ENCODE measurements around the gene GPR25.

The GPR25 gene

DNA sequence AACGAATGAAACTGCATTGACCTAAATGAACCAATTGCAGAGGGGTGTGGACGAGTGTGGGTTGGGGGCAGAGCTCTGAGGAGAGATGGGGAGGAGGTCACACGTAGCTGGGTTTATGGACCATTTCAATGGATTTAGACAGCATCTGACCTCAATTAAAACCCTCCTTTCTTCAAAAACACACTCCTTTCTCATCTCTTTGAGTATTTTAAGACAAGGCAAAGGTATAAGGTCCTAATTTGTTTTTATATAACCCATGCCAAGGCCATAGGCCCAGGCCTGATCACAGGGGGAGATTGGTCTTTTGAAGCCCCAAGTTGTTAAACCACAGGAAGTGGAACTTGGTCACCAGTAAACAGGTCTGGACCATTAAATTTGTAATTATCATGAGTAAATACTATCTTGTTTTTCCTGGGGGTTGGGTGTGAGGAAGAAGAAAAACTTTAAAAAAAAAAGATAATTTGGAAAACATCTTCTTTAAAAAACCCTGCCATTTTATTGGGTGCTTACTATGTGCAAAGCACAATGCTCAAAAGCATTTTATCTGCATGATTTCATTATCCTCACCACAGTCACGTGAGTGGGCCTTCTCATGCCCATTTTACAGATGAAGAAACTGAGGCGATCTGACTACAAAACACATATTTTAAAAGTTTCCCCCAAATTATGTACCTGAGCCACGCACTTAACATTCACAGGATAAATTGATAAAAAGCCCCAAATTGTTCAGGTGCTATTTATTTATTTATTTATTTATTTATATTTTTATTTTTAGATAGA is 13.0 kb downstream of the GPR25 start:
- H4K5ac ChIP-seq (ENCODE audit: low read length), result no peak overlapping the region
- no peak overlapping the region for H4K8ac ChIP-seq (ENCODE audit: low read depth, low read length)
- no CpG with 5 or more reads among the region's 6 CpGs for WGBS (ENCODE audit: extremely low coverage, insufficient coverage, low lambda C conversion rate)
- H3K27ac ChIP-seq (ENCODE audit: low read depth, low read length), result no peak overlapping the region
- H3K4me3 ChIP-seq (ENCODE audit: low read length), result no peak overlapping the region
- no peak overlapping the region for H3K23ac ChIP-seq (ENCODE audit: low read length)
- no peak for DNase-seq
- H2BK15ac ChIP-seq (replicated peaks; ENCODE audit: low read depth), result no peak overlapping the region
- H3K56ac ChIP-seq (ENCODE audit: low read length), result no peak overlapping the region
- no peak overlapping the region for H2BK120ac ChIP-seq (ENCODE audit: low read depth, low read length)
- no peak overlapping the region for H3K4ac ChIP-seq (ENCODE audit: low read depth, low read length)
- no peak overlapping the region for H3K9ac ChIP-seq (ENCODE audit: low read length)
- no peaks in the 10 kb centered on the region for H3K79me1 ChIP-seq (ENCODE audit: low read length)
- no peaks in the 10 kb centered on the region for H3K27me3 ChIP-seq (ENCODE audit: insufficient read depth, low read length, poor library complexity)
- H3K4me2 ChIP-seq (ENCODE audit: low read length), result no peak overlapping the region
- H2BK5ac ChIP-seq (ENCODE audit: low read length), result no peak overlapping the region
- peaks cover 2% of the 10 kb centered on the region for H3K4me1 ChIP-seq (ENCODE audit: control insufficient read depth, low read depth, low read length)
- no peak overlapping the region for H2AK5ac ChIP-seq (ENCODE audit: low read length)
- H3K79me2 ChIP-seq (ENCODE audit: control insufficient read depth, insufficient read depth, low read length), result no peaks in the 10 kb centered on the region
- H3K18ac ChIP-seq (ENCODE audit: low read length), result no peak overlapping the region
- no peaks in the 10 kb centered on the region for H3K36me3 ChIP-seq (ENCODE audit: control insufficient read depth, insufficient read depth, low read length)

DNA sequence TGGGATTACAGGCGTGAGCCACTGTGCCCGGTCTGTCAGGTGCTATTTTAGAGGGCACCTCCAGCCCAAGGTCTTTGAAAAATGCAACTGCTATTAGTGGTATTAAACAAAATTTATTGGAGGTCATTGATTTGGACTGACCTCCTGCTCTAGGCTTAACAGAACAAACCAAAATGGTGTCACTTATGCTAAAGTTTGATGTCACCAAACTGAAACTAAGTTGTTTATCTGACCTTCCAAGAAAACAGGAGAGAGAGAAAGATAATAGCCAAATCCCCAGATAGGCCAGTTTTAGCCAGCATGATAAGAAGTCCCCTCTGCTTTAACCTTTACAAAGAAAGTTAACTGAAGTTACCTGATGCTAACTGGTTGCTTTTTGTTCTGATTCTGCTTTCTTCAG is 13.8 kb downstream of the GPR25 start:
- no CpG with 5 or more reads among the region's 2 CpGs for WGBS (ENCODE audit: extremely low coverage, insufficient coverage, low lambda C conversion rate)
- DNase-seq, result peak; percentile 56
- H3K27me3 ChIP-seq (ENCODE audit: insufficient read depth, low read length, poor library complexity), result no peaks in the 10 kb centered on the region

DNA sequence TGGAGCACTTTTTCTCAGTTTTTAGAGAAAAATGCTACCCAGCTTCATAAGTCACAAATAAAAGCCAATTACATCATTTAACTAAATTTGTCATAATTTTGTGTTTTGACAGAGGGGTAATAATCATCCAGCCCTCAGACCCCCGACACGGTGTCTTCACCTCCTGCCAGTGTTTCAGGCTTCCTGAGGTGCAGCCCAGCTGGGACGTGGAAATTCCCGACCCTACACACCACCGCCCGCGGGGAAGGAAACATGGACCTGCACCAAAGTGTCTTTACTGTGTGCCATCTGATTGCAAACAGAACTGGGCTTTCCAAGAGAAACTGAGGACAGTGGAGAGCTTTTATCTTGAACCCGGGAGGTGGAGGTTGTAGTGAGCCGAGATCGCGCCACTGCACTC is 14.3 kb downstream of the GPR25 start:
- Histone ChIP-seq H2BK5ac (ENCODE audit: low read length) (no peak overlapping the region), H3K27me3 (ENCODE audit: insufficient read depth, low read length, poor library complexity) (no peaks in the 10 kb centered on the region), H3K4ac (ENCODE audit: low read depth, low read length) (no peak overlapping the region), H3K36me3 (ENCODE audit: control insufficient read depth, insufficient read depth, low read length) (no peaks in the 10 kb centered on the region), H3K9ac (ENCODE audit: low read length) (no peak overlapping the region), H3K4me1 (ENCODE audit: control insufficient read depth, low read depth, low read length) (peaks cover 2% of the 10 kb centered on the region), H3K79me2 (ENCODE audit: control insufficient read depth, insufficient read depth, low read length) (peaks cover 2% of the 10 kb centered on the region), H3K4me2 (ENCODE audit: low read length) (no peak overlapping the region), H3K27ac (ENCODE audit: low read depth, low read length) (no peak overlapping the region), H3K4me3 (ENCODE audit: low read length) (no peak overlapping the region), H2AK5ac (ENCODE audit: low read length) (no peak overlapping the region), H3K18ac (ENCODE audit: low read length) (no peak overlapping the region), H3K79me1 (ENCODE audit: low read length) (no peaks in the 10 kb centered on the region), H2BK15ac (replicated peaks; ENCODE audit: low read depth) (no peak overlapping the region), H3K56ac (ENCODE audit: low read length) (no peak overlapping the region), H3K23ac (ENCODE audit: low read length) (no peak overlapping the region), H4K5ac (ENCODE audit: low read length) (no peak overlapping the region), H2BK120ac (ENCODE audit: low read depth, low read length) (no peak overlapping the region), H4K8ac (ENCODE audit: low read depth, low read length) (no peak overlapping the region)
- WGBS (ENCODE audit: extremely low coverage, insufficient coverage, low lambda C conversion rate), result no CpG with 5 or more reads among the region's 11 CpGs
- no peak for DNase-seq

More for the DNA sequence above, 13.8 kb downstream of the GPR25 start:
- Histone ChIP-seq H2BK5ac (ENCODE audit: low read length) (no peak overlapping the region), H3K18ac (ENCODE audit: low read length) (no peak overlapping the region), H2BK15ac (replicated peaks; ENCODE audit: low read depth) (no peak overlapping the region), H3K56ac (ENCODE audit: low read length) (no peak overlapping the region), H3K23ac (ENCODE audit: low read length) (no peak overlapping the region), H3K9ac (ENCODE audit: low read length) (no peak overlapping the region), H3K79me2 (ENCODE audit: control insufficient read depth, insufficient read depth, low read length) (no peaks in the 10 kb centered on the region), H2AK5ac (ENCODE audit: low read length) (no peak overlapping the region), H4K8ac (ENCODE audit: low read depth, low read length) (no peak overlapping the region), H3K4me1 (ENCODE audit: control insufficient read depth, low read depth, low read length) (peaks cover 2% of the 10 kb centered on the region), H4K5ac (ENCODE audit: low read length) (no peak overlapping the region), H3K4me2 (ENCODE audit: low read length) (no peak overlapping the region), H2BK120ac (ENCODE audit: low read depth, low read length) (no peak overlapping the region), H3K79me1 (ENCODE audit: low read length) (no peaks in the 10 kb centered on the region), H3K4me3 (ENCODE audit: low read length) (no peak overlapping the region), H3K27ac (ENCODE audit: low read depth, low read length) (no peak overlapping the region), H3K4ac (ENCODE audit: low read depth, low read length) (no peak overlapping the region), H3K36me3 (ENCODE audit: control insufficient read depth, insufficient read depth, low read length) (no peaks in the 10 kb centered on the region)

DNA sequence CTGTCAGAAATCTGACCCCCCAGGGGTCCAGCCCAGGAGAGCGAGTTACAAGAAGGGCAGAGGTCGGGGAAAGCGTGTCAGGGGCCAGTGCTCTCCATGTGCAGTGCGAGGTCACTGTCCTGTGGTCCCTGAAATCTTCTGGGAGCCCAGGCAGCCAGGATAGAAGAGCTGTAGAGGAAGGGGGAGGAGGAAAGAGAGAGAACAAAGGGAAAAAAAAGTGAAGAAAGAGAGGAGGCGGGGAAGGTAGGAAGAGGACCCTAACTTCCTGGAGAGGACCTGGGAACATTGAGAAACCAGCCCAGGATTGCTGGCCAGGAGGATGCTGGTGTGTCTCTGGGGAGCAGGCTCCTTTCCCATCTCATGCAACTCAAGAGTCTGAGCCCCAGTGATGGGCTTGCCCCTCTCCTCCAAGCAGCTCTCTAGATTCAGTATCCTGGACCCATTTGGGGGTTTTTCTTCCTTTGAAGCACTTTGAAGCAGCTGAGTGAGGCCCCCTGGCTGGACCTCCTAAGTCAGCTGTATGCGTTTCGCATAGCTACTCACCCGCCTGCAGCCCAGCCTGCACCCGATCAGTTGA is 15.1 kb downstream of the GPR25 start:
- no peak overlapping the region for H3K23ac ChIP-seq (ENCODE audit: low read length)
- no peaks in the 10 kb centered on the region for H3K79me1 ChIP-seq (ENCODE audit: low read length)
- H3K4ac ChIP-seq (ENCODE audit: low read depth, low read length), result no peak overlapping the region
- H3K56ac ChIP-seq (ENCODE audit: low read length), result no peak overlapping the region
- no peak overlapping the region for H2AK5ac ChIP-seq (ENCODE audit: low read length)
- H4K5ac ChIP-seq (ENCODE audit: low read length), result no peak overlapping the region
- H3K9ac ChIP-seq (ENCODE audit: low read length), result no peak overlapping the region
- H3K18ac ChIP-seq (ENCODE audit: low read length), result no peak overlapping the region
- H3K79me2 ChIP-seq (ENCODE audit: control insufficient read depth, insufficient read depth, low read length), result peaks cover 9% of the 10 kb centered on the region
- H3K4me2 ChIP-seq (ENCODE audit: low read length), result no peak overlapping the region
- no peak overlapping the region for H3K27ac ChIP-seq (ENCODE audit: low read depth, low read length)
- peaks cover 2% of the 10 kb centered on the region for H3K4me1 ChIP-seq (ENCODE audit: control insufficient read depth, low read depth, low read length)
- WGBS (ENCODE audit: extremely low coverage, insufficient coverage, low lambda C conversion rate), result no CpG with 5 or more reads among the region's 9 CpGs
- no peak overlapping the region for H2BK15ac ChIP-seq (replicated peaks; ENCODE audit: low read depth)
- H3K27me3 ChIP-seq (ENCODE audit: insufficient read depth, low read length, poor library complexity), result no peaks in the 10 kb centered on the region
- H2BK120ac ChIP-seq (ENCODE audit: low read depth, low read length), result no peak overlapping the region
- no peak for DNase-seq
- no peak overlapping the region for H4K8ac ChIP-seq (ENCODE audit: low read depth, low read length)
- no peak overlapping the region for H2BK5ac ChIP-seq (ENCODE audit: low read length)
- no peak overlapping the region for H3K4me3 ChIP-seq (ENCODE audit: low read length)
- no peaks in the 10 kb centered on the region for H3K36me3 ChIP-seq (ENCODE audit: control insufficient read depth, insufficient read depth, low read length)

DNA sequence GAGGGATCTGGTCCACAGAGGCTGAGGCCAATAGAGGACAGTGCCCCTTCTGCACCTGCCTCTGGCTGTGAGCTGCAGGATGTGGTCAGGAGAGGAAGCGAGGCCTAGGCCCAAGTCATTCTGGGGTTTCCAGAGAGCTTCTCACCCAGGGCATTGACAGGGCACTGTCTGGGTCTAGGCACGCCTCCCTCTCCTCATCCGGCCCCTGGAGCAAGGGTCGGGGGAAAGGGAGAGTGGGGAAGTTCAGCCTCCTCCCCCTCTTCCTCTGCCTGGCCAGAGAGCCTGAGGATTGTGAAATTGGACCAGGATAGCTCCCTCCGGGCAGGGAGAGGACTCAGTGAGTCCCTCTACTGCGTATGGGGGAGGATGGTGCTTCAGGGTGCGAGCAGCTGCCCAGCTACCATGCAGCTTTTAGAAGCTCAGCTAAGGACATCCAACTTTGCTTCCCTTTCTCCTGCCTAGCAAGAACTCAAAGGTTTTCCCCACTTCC is 15.6 kb downstream of the GPR25 start:
- H3K4ac ChIP-seq (ENCODE audit: low read depth, low read length), result no peak overlapping the region
- DNase-seq, result peak; percentile 68
- H4K5ac ChIP-seq (ENCODE audit: low read length), result no peak overlapping the region
- WGBS (ENCODE audit: extremely low coverage, insufficient coverage, low lambda C conversion rate), result no CpG with 5 or more reads among the region's 7 CpGs
- no peak overlapping the region for H2AK5ac ChIP-seq (ENCODE audit: low read length)
- no peak overlapping the region for H2BK15ac ChIP-seq (replicated peaks; ENCODE audit: low read depth)
- H3K4me2 ChIP-seq (ENCODE audit: low read length), result no peak overlapping the region
- H3K36me3 ChIP-seq (ENCODE audit: control insufficient read depth, insufficient read depth, low read length), result no peaks in the 10 kb centered on the region
- H3K18ac ChIP-seq (ENCODE audit: low read length), result no peak overlapping the region
- no peak overlapping the region for H3K56ac ChIP-seq (ENCODE audit: low read length)
- H3K27me3 ChIP-seq (ENCODE audit: insufficient read depth, low read length, poor library complexity), result no peaks in the 10 kb centered on the region
- H3K27ac ChIP-seq (ENCODE audit: low read depth, low read length), result no peak overlapping the region
- H4K8ac ChIP-seq (ENCODE audit: low read depth, low read length), result no peak overlapping the region
- H2BK5ac ChIP-seq (ENCODE audit: low read length), result no peak overlapping the region
- no peak overlapping the region for H2BK120ac ChIP-seq (ENCODE audit: low read depth, low read length)
- no peak overlapping the region for H3K4me3 ChIP-seq (ENCODE audit: low read length)
- H3K23ac ChIP-seq (ENCODE audit: low read length), result no peak overlapping the region
- H3K79me2 ChIP-seq (ENCODE audit: control insufficient read depth, insufficient read depth, low read length), result peaks cover 14% of the 10 kb centered on the region
- peaks cover 1% of the 10 kb centered on the region for H3K79me1 ChIP-seq (ENCODE audit: low read length)
- H3K9ac ChIP-seq (ENCODE audit: low read length), result no peak overlapping the region
- H3K4me1 ChIP-seq (ENCODE audit: control insufficient read depth, low read depth, low read length), result peaks cover 4% of the 10 kb centered on the region

Data from mesendoderm (in vitro differentiated cells).